Retinal pigment epithelial cell (primary cell): ENCODE data around the gene DCC.
"Not testable (repeated sequence)": the region's sequence is repeated elsewhere in the genome, so short reads cannot be mapped to it uniquely, and the experiment has no call there.

Source experiments
- DNase-seq: peaks from one replicate; pipeline ENCODE4 v3.0.0-alpha.2; 2010; ENCODE audit warnings: low read depth
- H3K4me3 ChIP-seq: 2 replicates; pipeline ENCODE4 v1.5.1; 2011; ENCODE audit warnings: mild to moderate bottlenecking, low read length, control low read depth, moderate library complexity
- TF ChIP-seq, protein P1 (sequence below): conservative IDR thresholded peaks from 2 replicates; pipeline ENCODE4 v1.5.1; 2011; ENCODE audit warnings: low read depth, low read length, control low read depth, inconsistent platforms

DCC gene

DNA sequence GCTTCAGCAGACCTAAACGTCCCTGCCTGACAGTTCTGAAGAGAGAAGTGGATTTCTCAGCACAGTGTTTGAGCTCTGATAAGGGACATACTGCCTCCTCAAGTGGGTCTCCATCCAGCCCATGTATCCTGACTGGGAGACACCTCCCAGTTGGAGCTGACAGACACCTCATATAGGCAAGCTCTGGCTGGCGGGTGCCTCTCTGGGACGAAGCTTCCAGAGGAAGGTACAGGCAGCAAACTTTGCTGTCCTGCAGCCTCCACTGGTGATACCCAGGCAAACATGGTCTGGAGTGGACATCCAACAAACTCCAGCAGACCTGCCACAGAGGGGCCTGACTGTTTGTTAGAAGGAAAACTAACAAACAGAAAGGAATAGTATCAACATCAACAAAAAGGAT lies 1156.0 kb downstream of the DCC start:
- TF ChIP-seq, protein P1, sequence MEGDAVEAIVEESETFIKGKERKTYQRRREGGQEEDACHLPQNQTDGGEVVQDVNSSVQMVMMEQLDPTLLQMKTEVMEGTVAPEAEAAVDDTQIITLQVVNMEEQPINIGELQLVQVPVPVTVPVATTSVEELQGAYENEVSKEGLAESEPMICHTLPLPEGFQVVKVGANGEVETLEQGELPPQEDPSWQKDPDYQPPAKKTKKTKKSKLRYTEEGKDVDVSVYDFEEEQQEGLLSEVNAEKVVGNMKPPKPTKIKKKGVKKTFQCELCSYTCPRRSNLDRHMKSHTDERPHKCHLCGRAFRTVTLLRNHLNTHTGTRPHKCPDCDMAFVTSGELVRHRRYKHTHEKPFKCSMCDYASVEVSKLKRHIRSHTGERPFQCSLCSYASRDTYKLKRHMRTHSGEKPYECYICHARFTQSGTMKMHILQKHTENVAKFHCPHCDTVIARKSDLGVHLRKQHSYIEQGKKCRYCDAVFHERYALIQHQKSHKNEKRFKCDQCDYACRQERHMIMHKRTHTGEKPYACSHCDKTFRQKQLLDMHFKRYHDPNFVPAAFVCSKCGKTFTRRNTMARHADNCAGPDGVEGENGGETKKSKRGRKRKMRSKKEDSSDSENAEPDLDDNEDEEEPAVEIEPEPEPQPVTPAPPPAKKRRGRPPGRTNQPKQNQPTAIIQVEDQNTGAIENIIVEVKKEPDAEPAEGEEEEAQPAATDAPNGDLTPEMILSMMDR: no peak
- H3K4me3 ChIP-seq: no peak overlapping the region
- DNase-seq: no peak

DNA sequence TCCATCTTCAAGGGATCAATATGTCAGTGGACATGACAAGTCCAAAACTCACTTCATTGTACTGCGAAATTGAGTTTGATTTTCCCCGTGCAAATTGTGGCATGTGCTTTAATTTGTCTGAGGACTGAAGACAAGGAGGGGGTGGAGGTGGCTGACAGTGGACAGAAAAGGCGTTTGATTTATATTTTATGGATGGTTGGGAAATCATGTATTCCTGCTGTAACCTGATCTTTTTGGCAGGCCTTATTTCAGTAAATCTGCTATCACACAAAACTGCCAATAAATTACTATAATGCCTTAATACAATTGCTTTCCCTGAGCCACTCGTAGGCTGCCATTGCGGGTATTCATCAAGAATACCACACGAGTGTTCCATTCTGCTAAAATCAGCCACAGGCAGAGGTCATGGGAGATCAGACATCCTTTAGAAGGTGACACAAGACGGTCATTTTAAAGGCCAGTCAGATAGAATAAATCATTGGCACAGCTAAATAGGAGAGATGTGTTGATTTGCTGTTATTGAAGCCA lies 1164.0 kb downstream of the DCC start:
- TF ChIP-seq, protein P1: no peak
- DNase-seq: no peak

DNA sequence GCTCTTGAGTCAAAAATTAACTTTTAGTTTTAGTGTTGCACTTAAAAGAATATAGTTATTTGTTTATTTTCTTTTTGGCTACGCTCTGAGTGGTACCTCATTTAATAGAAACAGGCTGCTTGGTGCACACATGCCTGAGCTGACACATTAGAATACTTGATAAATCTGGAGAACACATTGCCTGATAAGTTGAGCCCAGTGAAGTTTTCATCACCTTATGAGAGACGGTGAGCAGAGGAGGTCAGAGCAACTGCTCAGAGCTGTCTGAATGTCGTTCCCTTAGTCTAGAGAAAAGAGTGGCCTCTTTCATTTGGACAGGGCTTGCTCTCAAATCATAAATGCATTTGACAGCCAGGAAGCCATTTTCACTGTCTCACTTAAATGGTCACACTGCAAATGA lies 1168.5 kb downstream of the DCC start:
- no peak for DNase-seq
- TF ChIP-seq, protein P1: no peak
- H3K4me3 ChIP-seq: no peak overlapping the region

More for the DNA sequence above, 1164.0 kb downstream of the DCC start:
- no peak overlapping the region for H3K4me3 ChIP-seq

DNA sequence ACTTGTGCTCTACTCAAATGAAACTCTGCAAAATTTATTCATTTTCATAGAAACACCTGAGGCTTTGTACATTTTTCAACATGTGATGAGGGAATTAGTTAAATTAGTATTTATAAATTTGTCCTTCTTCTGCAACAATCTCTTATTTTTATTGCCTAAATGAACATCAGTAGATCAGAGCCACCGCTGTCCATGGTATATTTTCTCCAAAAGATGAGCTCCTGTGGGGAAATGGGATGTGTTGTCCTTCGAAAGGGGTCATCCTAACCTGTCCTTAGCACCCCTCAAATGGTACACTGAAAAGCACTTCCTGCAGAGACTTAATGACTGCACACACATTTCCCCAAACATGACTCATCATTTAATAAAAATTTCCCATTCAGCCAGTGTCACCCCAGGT lies 1169.9 kb downstream of the DCC start:
- TF ChIP-seq, protein P1: no peak
- no peak for DNase-seq
- no peak overlapping the region for H3K4me3 ChIP-seq

DNA sequence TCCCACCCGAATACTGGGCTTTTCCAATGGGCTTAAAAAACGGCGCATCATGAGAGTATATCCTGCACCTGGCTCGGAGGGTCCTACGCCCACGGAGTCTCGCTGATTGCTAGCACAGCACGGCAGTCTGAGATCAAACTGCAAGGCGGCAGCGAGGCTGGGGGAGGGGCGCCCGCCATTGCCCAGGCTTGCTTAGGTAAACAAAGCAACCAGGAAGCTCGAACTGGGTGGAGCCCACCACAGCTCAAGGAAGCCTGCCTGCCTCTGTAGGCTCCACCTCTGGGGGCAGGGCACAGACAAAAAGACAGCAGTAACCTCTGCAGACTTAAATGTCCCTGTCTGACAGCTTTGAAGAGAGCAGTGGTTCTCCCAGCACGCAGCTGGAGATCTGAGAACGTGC lies 1171.7 kb downstream of the DCC start:
- H3K4me3 ChIP-seq: not testable (repeated sequence)

DNA sequence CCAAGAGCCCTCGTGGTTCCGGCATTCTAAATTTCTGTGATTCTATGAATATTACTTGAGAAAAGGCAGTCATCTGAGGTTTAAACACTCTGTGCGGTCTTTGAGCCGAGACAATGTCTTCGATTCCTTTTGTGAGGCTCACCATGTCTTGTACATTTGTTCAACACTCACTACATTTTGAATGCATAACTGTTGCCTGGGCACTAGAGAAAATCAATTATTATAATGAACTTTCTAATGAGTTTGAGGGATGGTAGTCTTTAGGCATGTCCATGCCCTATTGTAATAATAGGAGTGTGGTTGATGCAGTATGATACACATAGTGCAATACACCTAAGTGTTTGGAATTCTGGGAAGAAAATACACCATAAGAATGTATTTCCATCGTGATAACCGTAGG lies 1181.1 kb downstream of the DCC start:
- TF ChIP-seq, protein P1: no peak
- no peak overlapping the region for H3K4me3 ChIP-seq
- DNase-seq: no peak

More for the DNA sequence above, 1171.7 kb downstream of the DCC start:
- not testable (repeated sequence) for DNase-seq

DNA sequence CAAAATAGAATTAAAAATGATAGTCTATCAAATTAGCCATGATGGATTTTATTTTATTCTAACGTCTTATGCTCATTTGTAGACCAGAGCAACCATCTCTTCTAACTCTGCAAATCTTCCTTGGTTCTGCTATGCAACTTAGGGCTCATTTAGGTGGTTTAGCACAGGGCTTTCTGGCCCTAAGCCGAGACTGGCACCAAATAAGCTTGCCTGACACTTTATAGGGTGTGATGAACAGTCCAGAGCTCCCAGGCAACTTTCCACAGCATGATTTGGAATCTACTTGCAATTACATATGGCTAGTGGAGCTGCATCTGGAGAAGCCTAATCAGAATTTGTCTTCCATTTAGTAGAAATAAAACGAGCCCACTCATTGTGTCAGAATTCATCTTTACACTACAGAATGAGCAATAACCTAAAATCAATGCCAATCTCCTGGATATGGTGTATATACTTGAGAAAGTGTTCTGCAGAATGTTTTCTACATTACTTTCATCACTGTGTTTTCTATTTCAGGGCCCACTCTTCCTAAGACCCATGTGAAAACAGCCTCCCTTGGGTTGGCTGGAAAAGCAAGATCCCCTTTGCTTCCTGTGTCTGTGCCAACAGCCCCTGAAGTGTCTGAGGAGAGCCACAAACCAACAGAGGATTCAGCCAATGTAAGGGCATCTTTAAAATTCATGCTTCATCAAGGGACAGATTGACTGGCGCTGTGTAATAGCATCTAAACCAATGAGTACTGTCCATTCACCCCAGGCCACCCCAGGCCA lies 1186.3 kb downstream of the DCC start:
- TF ChIP-seq, protein P1: no peak

More for the DNA sequence above, 1186.3 kb downstream of the DCC start:
- H3K4me3 ChIP-seq: no peak overlapping the region
- no peak for DNase-seq
